ENCODE data around the gene FOXI3. TPM values are rescaled to one million over a fixed set of nuclear protein-coding genes. Genes with fewer than 3 reads are reported as not detected.

FOXI3 gene
- total and polyA plus RNA-seq, 2 experiments from 2014 or later, result 0.71 to 13.3 TPM

DNA sequence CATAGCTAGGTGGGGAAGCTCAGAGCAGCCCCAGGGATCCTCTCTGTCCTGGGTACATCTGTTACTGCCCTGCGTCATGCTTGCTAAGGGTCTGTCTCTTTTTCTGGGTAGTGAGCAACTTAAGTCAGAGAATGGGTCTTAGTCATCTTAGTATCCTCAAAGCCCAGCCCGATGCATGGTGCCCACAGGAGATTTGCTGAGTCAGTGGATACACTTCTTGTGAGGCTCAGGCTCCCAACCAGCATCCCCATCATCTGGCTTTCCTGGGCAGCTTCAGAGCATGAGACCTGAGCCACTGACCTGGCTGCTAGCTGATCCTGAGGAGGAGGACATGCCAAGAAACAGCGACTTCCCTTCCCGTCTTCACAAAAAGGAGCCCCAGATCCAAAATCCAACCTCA, 10.0 kb downstream of the FOXI3 start:
- Histone ChIP-seq H3K4me2 (peak overlapping the region; percentile 70; the same call in 1 of the 2 replicates), H3K4me3 (no peak overlapping the region), H2AFZ (no peak overlapping the region), H3K27me3 (ENCODE audit: insufficient read depth) (no peaks in the 10 kb centered on the region), H3F3A (replicated peaks; ENCODE audit: low read depth) (peaks cover 7% of the 10 kb centered on the region), H3K9me2 (ENCODE audit: insufficient read depth) (no peaks in the 10 kb centered on the region), H4K20me1 (replicated peaks; ENCODE audit: insufficient read depth) (no peaks in the 10 kb centered on the region), H3K79me2 (replicated peaks; ENCODE audit: insufficient read depth) (0 out of 2 replicates have a peak, but pooled peaks cover 5% of the 10 kb centered on the region), H3K4me1 (ENCODE audit: insufficient read depth) (peaks cover 39% of the 10 kb centered on the region), H3K36me3 (ENCODE audit: insufficient read depth) (no peaks in the 10 kb centered on the region; the same call in 1 of the 2 replicates), H3K27ac (ENCODE audit: low read depth) (no peak overlapping the region)
- Mint-ChIP-seq H3K27me3 (ENCODE audit: insufficient read depth, low read depth, poor library complexity) (peaks cover 10% of the 10 kb centered on the region), H3K36me3 (ENCODE audit: low read depth) (peaks cover 9% of the 10 kb centered on the region), H3K9me3 (no peaks in the 10 kb centered on the region), H3K4me1 (peaks cover 37% of the 10 kb centered on the region), H3K4me3 (no peak overlapping the region), H3K27ac (peak overlapping the region; percentile 65; the same call in 1 of the 2 replicates)
- DNase-seq (ENCODE audit: low spot score) (no peak), ATAC-seq (no peak; the same call in 2 of the 3 replicates)
- no peak for TF ChIP-seq POLR2AphosphoS5 (IDR thresholded peaks at IDR 0.05; ENCODE audit: low read depth)
- TF ChIP-seq EZH2phosphoT487 (IDR thresholded peaks at IDR 0.05; ENCODE audit: unreplicated experiment), result no peak
- no peak for TF ChIP-seq JUNB (IDR thresholded peaks at IDR 0.05; ENCODE audit: unreplicated experiment)
- TF ChIP-seq NANOG (IDR thresholded peaks at IDR 0.05; ENCODE audit: borderline replicate concordance), result no peak
- TF ChIP-seq, protein P1, sequence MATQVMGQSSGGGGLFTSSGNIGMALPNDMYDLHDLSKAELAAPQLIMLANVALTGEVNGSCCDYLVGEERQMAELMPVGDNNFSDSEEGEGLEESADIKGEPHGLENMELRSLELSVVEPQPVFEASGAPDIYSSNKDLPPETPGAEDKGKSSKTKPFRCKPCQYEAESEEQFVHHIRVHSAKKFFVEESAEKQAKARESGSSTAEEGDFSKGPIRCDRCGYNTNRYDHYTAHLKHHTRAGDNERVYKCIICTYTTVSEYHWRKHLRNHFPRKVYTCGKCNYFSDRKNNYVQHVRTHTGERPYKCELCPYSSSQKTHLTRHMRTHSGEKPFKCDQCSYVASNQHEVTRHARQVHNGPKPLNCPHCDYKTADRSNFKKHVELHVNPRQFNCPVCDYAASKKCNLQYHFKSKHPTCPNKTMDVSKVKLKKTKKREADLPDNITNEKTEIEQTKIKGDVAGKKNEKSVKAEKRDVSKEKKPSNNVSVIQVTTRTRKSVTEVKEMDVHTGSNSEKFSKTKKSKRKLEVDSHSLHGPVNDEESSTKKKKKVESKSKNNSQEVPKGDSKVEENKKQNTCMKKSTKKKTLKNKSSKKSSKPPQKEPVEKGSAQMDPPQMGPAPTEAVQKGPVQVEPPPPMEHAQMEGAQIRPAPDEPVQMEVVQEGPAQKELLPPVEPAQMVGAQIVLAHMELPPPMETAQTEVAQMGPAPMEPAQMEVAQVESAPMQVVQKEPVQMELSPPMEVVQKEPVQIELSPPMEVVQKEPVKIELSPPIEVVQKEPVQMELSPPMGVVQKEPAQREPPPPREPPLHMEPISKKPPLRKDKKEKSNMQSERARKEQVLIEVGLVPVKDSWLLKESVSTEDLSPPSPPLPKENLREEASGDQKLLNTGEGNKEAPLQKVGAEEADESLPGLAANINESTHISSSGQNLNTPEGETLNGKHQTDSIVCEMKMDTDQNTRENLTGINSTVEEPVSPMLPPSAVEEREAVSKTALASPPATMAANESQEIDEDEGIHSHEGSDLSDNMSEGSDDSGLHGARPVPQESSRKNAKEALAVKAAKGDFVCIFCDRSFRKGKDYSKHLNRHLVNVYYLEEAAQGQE (IDR thresholded peaks at IDR 0.05; ENCODE audit: unreplicated experiment), result no peak
- no peak for TF ChIP-seq STAT1 (IDR thresholded peaks at IDR 0.05; ENCODE audit: unreplicated experiment)
- TF ChIP-seq, protein P2, sequence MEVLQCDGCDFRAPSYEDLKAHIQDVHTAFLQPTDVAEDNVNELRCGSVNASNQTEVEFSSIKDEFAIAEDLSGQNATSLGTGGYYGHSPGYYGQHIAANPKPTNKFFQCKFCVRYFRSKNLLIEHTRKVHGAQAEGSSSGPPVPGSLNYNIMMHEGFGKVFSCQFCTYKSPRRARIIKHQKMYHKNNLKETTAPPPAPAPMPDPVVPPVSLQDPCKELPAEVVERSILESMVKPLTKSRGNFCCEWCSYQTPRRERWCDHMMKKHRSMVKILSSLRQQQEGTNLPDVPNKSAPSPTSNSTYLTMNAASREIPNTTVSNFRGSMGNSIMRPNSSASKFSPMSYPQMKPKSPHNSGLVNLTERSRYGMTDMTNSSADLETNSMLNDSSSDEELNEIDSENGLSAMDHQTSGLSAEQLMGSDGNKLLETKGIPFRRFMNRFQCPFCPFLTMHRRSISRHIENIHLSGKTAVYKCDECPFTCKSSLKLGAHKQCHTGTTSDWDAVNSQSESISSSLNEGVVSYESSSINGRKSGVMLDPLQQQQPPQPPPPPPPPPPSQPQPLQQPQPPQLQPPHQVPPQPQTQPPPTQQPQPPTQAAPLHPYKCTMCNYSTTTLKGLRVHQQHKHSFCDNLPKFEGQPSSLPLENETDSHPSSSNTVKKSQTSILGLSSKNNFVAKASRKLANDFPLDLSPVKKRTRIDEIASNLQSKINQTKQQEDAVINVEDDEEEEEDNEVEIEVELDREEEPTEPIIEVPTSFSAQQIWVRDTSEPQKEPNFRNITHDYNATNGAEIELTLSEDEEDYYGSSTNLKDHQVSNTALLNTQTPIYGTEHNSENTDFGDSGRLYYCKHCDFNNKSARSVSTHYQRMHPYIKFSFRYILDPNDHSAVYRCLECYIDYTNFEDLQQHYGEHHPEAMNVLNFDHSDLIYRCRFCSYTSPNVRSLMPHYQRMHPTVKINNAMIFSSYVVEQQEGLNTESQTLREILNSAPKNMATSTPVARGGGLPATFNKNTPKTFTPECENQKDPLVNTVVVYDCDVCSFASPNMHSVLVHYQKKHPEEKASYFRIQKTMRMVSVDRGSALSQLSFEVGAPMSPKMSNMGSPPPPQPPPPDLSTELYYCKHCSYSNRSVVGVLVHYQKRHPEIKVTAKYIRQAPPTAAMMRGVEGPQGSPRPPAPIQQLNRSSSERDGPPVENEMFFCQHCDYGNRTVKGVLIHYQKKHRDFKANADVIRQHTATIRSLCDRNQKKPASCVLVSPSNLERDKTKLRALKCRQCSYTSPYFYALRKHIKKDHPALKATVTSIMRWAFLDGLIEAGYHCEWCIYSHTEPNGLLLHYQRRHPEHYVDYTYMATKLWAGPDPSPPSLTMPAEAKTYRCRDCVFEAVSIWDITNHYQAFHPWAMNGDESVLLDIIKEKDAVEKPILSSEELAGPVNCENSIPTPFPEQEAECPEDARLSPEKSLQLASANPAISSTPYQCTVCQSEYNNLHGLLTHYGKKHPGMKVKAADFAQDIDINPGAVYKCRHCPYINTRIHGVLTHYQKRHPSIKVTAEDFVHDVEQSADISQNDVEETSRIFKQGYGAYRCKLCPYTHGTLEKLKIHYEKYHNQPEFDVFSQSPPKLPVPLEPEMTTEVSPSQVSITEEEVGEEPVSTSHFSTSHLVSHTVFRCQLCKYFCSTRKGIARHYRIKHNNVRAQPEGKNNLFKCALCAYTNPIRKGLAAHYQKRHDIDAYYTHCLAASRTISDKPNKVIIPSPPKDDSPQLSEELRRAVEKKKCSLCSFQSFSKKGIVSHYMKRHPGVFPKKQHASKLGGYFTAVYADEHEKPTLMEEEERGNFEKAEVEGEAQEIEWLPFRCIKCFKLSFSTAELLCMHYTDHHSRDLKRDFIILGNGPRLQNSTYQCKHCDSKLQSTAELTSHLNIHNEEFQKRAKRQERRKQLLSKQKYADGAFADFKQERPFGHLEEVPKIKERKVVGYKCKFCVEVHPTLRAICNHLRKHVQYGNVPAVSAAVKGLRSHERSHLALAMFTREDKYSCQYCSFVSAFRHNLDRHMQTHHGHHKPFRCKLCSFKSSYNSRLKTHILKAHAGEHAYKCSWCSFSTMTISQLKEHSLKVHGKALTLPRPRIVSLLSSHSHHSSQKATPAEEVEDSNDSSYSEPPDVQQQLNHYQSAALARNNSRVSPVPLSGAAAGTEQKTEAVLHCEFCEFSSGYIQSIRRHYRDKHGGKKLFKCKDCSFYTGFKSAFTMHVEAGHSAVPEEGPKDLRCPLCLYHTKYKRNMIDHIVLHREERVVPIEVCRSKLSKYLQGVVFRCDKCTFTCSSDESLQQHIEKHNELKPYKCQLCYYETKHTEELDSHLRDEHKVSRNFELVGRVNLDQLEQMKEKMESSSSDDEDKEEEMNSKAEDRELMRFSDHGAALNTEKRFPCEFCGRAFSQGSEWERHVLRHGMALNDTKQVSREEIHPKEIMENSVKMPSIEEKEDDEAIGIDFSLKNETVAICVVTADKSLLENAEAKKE (CRISPR knock-in tag; IDR thresholded peaks at IDR 0.05), result no peak
- no peak for TF ChIP-seq ZNF331 (CRISPR knock-in tag; IDR thresholded peaks at IDR 0.05; ENCODE audit: low read depth)
- no peak for TF ChIP-seq CREB1 (CRISPR knock-in tag; IDR thresholded peaks at IDR 0.05; ENCODE audit: low read depth)
- no peak for TF ChIP-seq ZNF114 (CRISPR knock-in tag; IDR thresholded peaks at IDR 0.05)
- TF ChIP-seq, protein P3, sequence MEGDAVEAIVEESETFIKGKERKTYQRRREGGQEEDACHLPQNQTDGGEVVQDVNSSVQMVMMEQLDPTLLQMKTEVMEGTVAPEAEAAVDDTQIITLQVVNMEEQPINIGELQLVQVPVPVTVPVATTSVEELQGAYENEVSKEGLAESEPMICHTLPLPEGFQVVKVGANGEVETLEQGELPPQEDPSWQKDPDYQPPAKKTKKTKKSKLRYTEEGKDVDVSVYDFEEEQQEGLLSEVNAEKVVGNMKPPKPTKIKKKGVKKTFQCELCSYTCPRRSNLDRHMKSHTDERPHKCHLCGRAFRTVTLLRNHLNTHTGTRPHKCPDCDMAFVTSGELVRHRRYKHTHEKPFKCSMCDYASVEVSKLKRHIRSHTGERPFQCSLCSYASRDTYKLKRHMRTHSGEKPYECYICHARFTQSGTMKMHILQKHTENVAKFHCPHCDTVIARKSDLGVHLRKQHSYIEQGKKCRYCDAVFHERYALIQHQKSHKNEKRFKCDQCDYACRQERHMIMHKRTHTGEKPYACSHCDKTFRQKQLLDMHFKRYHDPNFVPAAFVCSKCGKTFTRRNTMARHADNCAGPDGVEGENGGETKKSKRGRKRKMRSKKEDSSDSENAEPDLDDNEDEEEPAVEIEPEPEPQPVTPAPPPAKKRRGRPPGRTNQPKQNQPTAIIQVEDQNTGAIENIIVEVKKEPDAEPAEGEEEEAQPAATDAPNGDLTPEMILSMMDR (conservative IDR thresholded peaks at IDR 0.05; ENCODE audit: low read depth in 2 of 2), result no peak
- TF ChIP-seq EZH2 (IDR thresholded peaks at IDR 0.05; ENCODE audit: low read depth, unreplicated experiment), result no peak
- TF ChIP-seq, protein P4, sequence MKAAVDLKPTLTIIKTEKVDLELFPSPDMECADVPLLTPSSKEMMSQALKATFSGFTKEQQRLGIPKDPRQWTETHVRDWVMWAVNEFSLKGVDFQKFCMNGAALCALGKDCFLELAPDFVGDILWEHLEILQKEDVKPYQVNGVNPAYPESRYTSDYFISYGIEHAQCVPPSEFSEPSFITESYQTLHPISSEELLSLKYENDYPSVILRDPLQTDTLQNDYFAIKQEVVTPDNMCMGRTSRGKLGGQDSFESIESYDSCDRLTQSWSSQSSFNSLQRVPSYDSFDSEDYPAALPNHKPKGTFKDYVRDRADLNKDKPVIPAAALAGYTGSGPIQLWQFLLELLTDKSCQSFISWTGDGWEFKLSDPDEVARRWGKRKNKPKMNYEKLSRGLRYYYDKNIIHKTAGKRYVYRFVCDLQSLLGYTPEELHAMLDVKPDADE (IDR thresholded peaks at IDR 0.05), result no peak

All from GM23338 (cell line).